ENCODE results near the gene LOXHD1.

LOXHD1 gene

GRCh38 chr18:46657115-46657955 is at the start of gene LOXHD1:
Gene LOXHD1, minus strand, starts transcription at chr18:46657220. Its CDS starts 187 bp downstream, at chr18:46657033.
- no peak for DNase-seq

GRCh38 chr18:46705521-46705920 is 48.5 kb upstream of the LOXHD1 start:
- DNase-seq: no peak

GRCh38 chr18:46704816-46705215 is 47.8 kb upstream of the LOXHD1 start:
- no peak for DNase-seq

- no peak for DNase-seq
These were observed 47.2 kb upstream of the LOXHD1 start for GRCh38 chr18:46704189-46704588.

- DNase-seq: no peak
These were observed 45.5 kb upstream of the LOXHD1 start for GRCh38 chr18:46702471-46702870.

- DNase-seq: no peak
These were observed 43.2 kb upstream of the LOXHD1 start for GRCh38 chr18:46700066-46700824.

- DNase-seq: no peak
These were observed 39.7 kb upstream of the LOXHD1 start for GRCh38 chr18:46696702-46697101.

GRCh38 chr18:46696268-46696667 is 39.2 kb upstream of the LOXHD1 start:
- DNase-seq: no peak

- no peak for DNase-seq
These were observed 37.0 kb upstream of the LOXHD1 start for GRCh38 chr18:46693996-46694395.

GRCh38 chr18:46688853-46689525 is 32.0 kb upstream of the LOXHD1 start:
- no peak for DNase-seq

GRCh38 chr18:46686186-46686585 is 29.2 kb upstream of the LOXHD1 start:
- no peak for DNase-seq

GRCh38 chr18:46683252-46683651 is 26.2 kb upstream of the LOXHD1 start:
- no peak for DNase-seq

- DNase-seq: no peak
These were observed 24.0 kb upstream of the LOXHD1 start for GRCh38 chr18:46680784-46681695.

- no peak for DNase-seq
These were observed 23.0 kb upstream of the LOXHD1 start for GRCh38 chr18:46679846-46680598.

GRCh38 chr18:46678785-46679399 is 21.9 kb upstream of the LOXHD1 start:
- DNase-seq: no peak

GRCh38 chr18:46678041-46678440 is 21.0 kb upstream of the LOXHD1 start:
- DNase-seq: no peak

GRCh38 chr18:46677611-46678010 is 20.6 kb upstream of the LOXHD1 start:
- DNase-seq: no peak

- DNase-seq: no peak
These were observed 19.3 kb upstream of the LOXHD1 start for GRCh38 chr18:46676182-46676835.

- no peak for DNase-seq
These were observed 18.1 kb upstream of the LOXHD1 start for GRCh38 chr18:46675112-46675511.

All from CD4-positive, alpha-beta T cell treated with Interleukin-4 for 4 hours (primary cell).